GM18499 (cell line): ENCODE measurements around the gene STAP1.
"Not testable (repeated sequence)": the region's sequence is repeated elsewhere in the genome, so short reads cannot be mapped to it uniquely, and the experiment has no call there.

ENCODE experiments used
- ATAC-seq: cut with Tn5 transposase; IDR thresholded peaks from one replicate; pipeline ENCODE4 v1.9.1; 2021; ENCODE audit warnings: moderate number of reproducible peaks; ENCODE audit not compliant: insufficient read depth, unreplicated experiment

STAP1 gene

DNA sequence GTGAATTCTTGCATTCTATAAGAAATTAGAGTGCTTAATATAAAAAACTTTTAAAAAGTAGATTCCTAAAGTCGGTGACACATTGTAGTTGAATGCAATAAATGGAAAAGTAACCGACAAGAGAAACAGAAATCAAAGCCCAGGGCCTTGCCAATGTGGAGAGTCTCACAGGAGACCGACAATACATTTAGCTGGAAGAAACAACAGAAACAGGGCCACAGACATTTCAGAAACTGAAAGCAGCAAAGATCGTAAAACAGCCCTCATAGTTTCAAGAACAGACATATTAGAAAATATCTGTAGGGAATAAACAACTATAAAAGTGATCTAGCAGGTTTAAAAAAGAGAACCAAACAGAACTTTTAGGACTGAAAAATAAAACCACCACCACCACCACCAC lies 49.5 kb downstream of the STAP1 start:
- ATAC-seq: no peak

- ATAC-seq: no peak
Measured at GRCh38 chr4:67614186-67614585, 55.7 kb downstream of the STAP1 start.

DNA sequence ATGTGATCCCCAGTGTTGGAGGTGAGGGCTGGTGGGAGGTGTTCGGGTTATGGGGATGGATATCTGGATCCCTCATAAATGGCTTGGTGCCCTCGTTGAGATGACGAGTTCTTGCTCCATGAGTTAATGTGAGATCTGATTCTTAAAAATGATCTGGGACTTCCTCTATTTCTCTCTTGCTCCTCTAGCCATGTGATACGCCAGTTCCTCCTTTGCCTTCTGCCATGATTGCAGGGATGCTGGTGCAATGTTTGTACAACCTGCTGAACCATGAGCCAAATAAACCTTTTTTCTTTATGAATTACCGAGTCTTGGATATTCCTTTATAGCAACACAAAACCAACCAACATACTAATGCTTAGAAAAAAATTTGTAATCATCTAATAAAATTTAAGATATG lies 56.6 kb downstream of the STAP1 start:
- ATAC-seq: no peak

DNA sequence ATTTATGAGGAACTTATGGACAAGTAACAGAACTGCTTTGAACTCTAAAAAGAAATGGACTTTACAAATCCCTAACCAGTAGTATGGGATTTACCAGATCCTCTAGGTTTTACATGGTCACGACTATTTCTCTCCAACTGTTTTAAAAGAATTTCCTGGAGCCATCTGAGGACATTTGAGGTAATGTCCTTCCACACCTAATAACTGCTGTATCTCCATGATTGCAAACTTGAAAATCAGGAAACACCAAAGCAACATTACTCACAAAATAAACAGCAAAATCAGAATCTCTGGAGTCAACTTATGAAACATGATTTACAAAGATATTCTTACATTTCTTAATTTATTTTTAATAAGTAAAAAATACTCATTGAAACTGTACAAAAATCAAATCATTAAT lies 58.0 kb downstream of the STAP1 start:
- ATAC-seq: no peak

DNA sequence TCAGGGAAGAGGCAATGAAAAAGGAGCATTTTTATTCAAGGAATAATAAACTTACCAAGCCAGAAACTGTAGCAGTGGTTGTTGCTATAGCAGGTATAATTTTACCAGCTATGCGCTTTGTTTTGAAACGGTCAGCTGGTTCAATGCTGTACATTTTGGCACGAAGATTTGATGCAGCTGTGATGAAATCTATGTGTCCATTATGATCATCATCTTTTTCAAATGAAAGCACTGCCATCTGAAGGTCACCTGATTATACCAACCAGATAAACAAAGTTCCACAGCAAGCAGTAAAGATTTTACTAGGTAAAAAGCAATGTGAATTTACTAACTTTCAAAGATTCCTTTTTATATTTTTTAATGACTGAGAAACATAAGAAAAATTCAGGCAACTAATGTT lies 66.4 kb downstream of the STAP1 start:
- ATAC-seq: no peak

DNA sequence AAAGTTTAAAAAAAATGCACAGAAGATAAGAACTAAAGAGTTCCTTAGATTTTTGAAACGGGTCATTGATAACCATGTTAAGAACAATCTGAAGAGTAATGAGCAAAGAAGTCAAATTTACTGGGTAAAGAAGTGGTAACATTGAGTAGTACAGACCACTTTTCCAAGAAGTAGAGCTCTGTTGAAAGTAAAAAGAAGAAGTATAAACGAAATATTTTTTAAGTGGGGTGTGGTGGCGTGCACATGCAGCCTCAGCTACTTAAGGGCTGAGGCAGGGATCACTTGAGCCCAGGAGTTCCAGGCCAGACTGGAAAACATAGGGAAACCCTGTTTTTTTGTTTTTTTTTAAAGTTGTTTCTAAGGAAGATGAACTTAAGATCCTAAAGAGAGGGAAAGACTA lies 74.0 kb downstream of the STAP1 start:
- ATAC-seq: no peak

- no peak for ATAC-seq
Measured at GRCh38 chr4:67634741-67635140, 76.2 kb downstream of the STAP1 start.

GRCh38 chr4:67635331-67635730 lies 76.8 kb downstream of the STAP1 start:
- no peak for ATAC-seq

GRCh38 chr4:67636978-67637377 lies 78.5 kb downstream of the STAP1 start:
- not testable (repeated sequence) for ATAC-seq

- ATAC-seq: no peak
Measured at GRCh38 chr4:67638136-67638535, 79.6 kb downstream of the STAP1 start.

DNA sequence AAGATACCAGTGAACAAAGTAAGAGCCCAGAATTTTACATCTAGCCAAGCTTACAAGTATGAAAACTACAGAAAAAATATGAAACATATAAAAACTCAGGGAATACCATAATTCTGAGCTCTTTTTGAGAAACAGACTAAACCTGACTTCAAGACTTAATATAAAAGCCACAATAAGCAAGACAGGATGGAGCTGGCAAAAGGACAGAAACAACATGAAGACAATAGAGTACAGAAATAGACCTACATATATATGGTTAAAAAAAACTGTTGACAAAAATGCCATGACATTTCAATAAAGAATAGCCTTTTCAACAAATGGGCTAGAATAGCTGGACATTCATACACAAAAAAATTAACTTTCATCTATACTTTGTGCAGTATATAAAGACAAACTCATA lies 93.0 kb downstream of the STAP1 start:
- ATAC-seq: no peak
